GM19372 (cell line): ENCODE results near the gene MED25.

ENCODE experiments used
- ATAC-seq: cut with Tn5 transposase; IDR thresholded peaks from one replicate; pipeline ENCODE4 v1.9.1; 2021; ENCODE audit warnings: mild to moderate bottlenecking, low read depth, moderate library complexity; ENCODE audit not compliant: unreplicated experiment

MED25 gene

DNA sequence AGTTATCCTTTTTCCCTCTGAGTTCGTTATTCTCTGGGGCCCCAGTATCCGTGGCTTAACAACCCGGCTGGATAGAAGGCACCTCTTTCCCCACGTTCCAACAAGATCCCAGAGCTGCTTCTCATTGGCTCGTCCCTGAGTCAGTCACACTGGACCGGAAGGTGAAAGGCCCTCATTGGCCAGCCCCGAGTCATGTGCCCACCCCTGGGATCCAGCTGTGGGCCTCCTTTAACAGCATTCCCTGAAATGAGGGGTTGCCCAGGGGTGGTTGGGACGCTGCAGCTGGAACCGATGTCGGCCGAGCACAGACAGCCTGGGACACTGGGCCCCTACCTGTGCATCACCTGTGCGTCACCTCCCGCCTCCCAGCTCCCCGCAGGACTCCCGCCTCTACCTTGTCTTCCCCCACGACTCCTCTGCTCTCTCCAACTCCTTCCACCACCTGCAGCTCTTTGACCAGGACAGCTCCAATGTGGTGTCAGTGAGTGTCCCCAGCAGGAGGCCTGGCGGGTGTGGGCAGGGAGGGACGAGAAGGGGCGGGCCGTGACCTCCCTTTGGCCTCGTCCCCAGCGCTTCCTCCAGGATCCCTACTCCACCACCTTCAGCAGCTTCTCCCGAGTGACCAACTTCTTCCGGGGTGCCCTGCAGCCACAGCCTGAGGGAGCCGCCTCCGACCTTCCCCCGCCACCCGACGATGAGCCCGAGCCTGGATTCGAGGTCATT lies 63.7 kb downstream of the MED25 start:
- no peak for ATAC-seq

- no peak for ATAC-seq
These were observed 64.6 kb downstream of the MED25 start for GRCh38 chr19:49882643-49883042.

DNA sequence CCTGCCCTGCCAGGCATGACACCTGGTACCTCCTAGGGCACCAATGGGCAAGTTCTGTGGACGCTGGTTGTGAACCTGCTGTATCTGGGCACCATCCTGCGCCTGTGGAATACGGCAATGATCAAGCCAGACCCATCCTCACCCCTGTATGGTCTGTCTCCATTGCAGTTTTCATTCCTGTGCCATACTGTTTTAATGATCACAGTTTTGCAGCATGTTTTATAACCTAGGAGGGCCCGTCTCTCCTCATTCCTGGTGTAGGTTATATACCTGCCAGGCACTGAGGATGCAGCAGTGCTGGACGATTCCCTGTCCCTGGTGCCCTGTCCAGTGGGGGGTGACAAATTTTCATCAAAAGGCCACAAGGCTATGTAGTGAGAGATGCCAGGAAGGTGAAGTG lies 65.0 kb downstream of the MED25 start:
- ATAC-seq: no peak

DNA sequence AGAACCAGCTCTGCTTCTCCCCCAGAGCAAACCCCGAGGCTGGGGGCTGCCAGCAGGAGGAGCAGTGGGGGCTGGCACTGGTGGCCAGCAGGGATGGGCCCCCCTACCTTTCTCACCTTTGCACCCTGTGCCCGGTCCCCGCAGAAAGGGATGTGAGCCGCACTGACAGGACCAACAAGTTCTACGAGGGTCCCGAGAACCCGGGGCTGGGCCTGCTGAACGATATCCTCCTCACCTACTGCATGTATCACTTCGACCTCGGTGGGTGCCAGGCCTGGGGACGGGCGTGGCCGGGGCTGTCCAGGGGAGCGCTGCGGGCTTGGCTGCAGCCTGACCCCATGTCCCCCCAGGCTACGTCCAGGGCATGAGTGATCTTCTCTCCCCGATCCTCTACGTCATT lies 66.0 kb downstream of the MED25 start:
- no peak for ATAC-seq

- ATAC-seq: no peak
These were observed 66.7 kb downstream of the MED25 start for GRCh38 chr19:49884760-49885159.
